Neural cell (in vitro differentiated cells): ENCODE results near the gene KCTD16.

Experiments used
- CTCF ChIP-seq: fragments of 450-650 bp; IDR thresholded peaks from 2 replicates; pipeline ENCODE4 v1.5.1; 2014; ENCODE audit warnings: antibody characterized with exemption, mild to moderate bottlenecking, moderate library complexity; ENCODE audit not compliant: poor library complexity, severe bottlenecking
- EP300 ChIP-seq: fragments of 450-650 bp; conservative IDR thresholded peaks from 2 replicates; pipeline ENCODE4 v1.6.1; 2014; ENCODE audit warnings: antibody characterized with exemption, mild to moderate bottlenecking, moderate library complexity; ENCODE audit not compliant: poor library complexity, severe bottlenecking
- EZH2 ChIP-seq: fragments of 200-600, 300-800 bp; shearing (Covaris generic), sonication (generic); IDR thresholded peaks from 2 replicates; pipeline ENCODE4 v1.6.1; 2014; ENCODE audit warnings: antibody characterized with exemption, low read length, borderline replicate concordance, mild to moderate bottlenecking; ENCODE audit not compliant: insufficient read depth, poor library complexity, severe bottlenecking
- MXI1 ChIP-seq: fragments of 450-650 bp; conservative IDR thresholded peaks from 2 replicates; pipeline ENCODE4 v1.6.1; 2014; ENCODE audit warnings: antibody characterized with exemption, mild to moderate bottlenecking; ENCODE audit not compliant: poor library complexity, severe bottlenecking
- POLR2AphosphoS5 ChIP-seq: IDR thresholded peaks from 2 replicates; pipeline ENCODE4 v1.6.1; 2012
- REST ChIP-seq: IDR thresholded peaks from 2 replicates; pipeline ENCODE4 v1.6.1; 2012; ENCODE audit warnings: borderline replicate concordance

GRCh38 chr5:144460600-144460999 is 289.9 kb downstream of the KCTD16 start:
- TF ChIP-seq CTCF (no peak), REST (no peak), EP300 (no peak), POLR2AphosphoS5 (no peak), EZH2 (no peak), MXI1 (no peak)
